Erythroblast (primary cell): ENCODE measurements around the gene CALCB.

ENCODE experiments used
- GATA1 ChIP-seq: IDR thresholded peaks from 2 replicates; pipeline ENCODE4 v1.6.1; 2011; ENCODE audit warnings: low read depth, mild to moderate bottlenecking, control low read depth, low read length, moderate library complexity
- POLR2A ChIP-seq: IDR thresholded peaks from 2 replicates; pipeline ENCODE4 v1.6.1; 2011; ENCODE audit warnings: mild to moderate bottlenecking, low read length

DNA sequence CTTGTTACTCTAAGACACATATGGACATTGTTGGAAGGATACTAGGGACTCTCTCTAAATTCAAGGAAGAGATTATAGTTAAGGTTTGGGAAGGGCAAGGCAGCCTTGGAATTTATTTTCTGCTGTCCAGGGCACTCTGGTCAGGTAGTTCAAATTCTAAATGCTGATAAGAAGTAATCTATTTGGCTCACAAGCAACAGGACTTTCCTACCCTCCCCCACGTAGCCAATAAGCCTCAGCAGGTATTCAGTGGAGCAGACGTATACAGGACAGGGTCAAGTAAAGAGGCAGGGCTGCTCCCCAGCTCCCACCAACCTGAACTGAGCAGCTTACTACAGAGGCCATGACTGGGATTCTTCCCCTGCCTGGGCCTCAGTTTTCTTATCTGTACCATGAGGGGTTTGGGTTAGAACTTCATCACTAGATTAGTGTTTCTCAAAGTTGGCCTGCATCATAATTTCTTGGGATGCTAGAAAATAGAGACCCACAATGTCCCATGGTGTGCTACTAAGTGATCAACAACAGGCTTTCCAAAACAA, 35.3 kb downstream of the CALCB start:
- TF ChIP-seq POLR2A (no peak), GATA1 (no peak)
